ENCODE results near the gene AKAP10.
"Not testable (repeated sequence)": the region's sequence is repeated elsewhere in the genome, so short reads cannot be mapped to it uniquely, and the experiment has no call there.

Gene AKAP10

DNA sequence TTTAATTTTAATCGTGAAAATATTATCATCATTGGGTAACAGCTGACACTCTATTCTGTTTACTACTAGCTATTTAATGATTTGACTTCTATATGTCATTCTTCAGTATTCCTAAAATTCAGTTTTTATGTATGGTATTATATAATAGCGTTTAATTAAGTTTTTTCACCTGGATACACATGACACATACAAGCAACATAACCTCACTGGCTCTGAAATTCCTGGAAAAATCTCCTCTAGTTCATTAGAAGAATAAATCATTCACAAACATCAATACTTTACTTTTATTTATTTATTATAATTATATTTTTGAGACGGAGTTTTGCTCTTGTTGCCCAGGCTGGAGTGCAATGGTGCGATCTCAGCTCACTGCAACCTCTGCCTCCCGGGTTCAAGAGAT, 44.0 kb downstream of the AKAP10 start:
- DNase-seq (ENCODE audit: low spot score), result no peak

DNA sequence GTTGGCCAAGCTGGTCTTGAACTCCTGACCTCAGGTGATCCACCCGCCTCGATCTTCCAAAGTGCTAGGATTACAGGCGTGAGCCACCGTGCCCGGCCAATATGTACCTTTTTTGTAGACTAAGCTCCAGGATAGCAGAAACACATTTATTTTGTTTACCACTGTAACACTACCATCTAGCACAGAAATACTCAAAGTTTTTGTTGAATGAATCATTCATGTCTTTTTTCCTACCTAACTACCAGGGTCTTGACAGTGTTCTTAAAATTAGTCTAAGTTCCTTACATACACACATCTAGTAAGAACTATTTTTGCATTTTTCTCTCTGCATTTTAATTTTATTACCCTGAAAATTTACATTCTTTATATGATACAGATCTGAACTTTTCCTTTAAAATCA, 44.4 kb downstream of the AKAP10 start:
- no peak for DNase-seq (ENCODE audit: low spot score)

DNA sequence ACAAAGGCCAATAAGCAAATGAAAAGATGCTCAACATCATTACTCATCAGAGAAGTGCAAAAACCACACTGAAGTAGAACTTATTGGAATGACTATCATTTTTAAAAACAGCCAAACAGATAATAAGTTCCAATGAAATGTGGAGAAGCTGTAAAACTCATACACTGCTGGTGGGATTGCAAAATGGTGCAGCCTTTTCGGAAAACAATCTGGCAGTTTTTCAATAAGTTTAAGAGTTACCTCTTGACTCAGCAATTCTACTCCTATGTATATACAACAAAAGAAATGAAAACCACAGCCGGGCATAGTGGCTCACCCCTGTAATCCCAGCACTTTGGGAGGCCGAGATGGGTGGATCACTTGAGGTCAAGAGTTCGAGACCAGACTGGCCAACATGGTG, 49.3 kb downstream of the AKAP10 start:
- no peak for DNase-seq (ENCODE audit: low spot score)

DNA sequence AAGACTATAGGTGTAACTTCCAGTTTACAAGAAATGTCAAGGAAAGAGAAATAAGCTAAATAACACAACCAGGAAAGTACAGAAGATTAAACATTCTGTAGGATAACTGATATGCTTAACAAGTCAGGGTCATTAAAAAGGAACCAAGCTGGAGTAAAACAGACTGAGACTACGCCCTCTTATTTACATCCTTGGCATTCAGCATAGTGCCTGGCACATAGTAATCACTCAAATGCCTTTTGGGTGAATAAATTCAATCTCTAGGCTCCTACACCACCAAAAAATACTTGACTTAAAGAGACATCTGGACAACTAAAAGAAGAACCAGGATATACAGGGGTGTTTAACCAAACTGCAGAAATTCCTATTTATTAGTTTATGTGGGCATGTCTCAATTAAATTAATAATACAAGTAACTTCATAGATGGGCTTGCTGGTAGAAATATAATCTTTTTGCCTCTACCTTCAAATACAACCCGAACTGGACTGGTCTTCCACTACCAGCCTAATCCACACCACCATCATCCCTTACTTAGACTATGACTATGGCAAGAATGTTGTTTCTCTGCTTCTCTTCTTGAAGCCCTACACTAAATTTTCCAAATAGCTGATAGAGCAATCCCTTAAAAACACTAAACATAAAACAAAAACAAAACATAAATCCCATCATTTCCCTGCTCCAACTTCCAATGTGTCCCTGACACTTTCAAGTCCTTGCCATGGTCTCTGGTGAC, 62.2 kb downstream of the AKAP10 start:
- no peak for DNase-seq (ENCODE audit: low spot score)

DNA sequence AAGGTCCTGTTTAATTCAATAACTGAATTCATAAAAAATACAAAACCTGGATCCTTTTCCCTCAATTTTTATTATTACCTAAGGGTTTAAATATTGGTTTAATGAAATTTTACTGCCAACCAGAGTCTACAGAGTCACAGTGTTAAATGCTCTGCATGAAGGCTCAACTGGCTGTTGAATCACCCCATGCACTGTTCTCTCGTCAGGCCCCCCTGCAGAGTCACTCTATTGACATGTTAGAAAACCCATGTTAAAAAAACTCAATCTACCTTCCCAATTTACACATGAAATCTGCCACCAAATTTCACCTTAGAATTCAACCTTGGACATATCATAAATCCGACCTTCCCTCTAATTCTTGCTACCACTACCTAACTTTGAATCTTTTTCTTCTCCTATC, 66.6 kb downstream of the AKAP10 start:
- no peak for DNase-seq (ENCODE audit: low spot score)

DNA sequence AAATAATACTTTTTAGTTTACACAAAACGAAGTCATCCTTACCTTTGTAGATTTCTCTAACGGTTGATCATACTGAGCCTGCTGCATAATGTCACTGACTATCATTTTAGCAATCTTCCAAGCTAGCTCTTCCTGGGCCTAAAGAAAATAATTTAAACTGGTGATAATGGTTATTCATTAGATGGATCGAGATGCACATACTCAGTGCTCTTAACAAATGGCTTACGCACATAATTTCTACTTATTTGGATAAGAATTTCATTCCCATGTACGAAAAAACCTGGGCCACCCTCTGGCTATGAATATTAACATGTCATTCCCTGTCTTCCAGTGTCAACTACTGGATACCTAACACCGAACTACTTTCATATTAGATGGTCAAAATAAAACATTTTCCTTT, 68.5 kb downstream of the AKAP10 start:
- no peak for DNase-seq (ENCODE audit: low spot score)

DNA sequence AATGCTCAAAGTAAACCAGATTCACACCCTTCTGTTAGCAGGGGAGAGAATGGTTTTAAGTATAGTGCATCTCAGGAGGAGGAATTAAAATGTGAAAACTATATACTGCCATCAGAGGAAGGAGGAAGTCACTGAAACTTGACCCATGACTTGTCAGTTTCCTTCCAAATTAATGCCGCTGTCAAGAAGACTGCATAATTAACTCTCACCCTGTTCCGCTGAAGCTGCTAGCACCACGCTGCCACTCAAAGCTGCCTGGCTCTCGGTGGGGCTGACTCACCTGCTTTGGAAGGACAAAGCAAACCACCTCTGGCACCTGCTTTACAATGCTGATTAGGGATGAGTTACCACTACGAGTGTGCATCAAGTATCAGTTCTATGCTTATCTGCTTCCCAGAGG, 72.1 kb downstream of the AKAP10 start:
- DNase-seq (ENCODE audit: low spot score), result no peak

DNA sequence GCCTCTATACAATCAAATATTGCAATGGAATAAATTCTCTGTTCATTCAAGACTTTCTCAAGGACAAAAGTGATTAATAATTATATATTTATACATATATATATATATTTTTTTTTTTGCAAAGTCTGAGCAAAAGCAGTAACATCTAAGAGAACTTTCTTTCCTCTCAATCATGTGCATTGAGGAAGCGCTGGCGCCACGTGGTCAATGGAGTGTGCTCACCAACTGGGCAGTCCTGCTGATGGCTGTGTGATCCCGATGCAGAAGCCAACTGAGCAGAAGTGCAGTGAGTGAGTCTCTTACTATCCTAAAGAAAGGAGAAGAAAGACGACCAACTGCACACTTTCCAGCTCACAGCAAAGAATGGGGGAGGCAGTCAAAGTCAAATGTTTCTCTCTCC, 72.7 kb downstream of the AKAP10 start:
- DNase-seq (ENCODE audit: low spot score), result no peak

DNA sequence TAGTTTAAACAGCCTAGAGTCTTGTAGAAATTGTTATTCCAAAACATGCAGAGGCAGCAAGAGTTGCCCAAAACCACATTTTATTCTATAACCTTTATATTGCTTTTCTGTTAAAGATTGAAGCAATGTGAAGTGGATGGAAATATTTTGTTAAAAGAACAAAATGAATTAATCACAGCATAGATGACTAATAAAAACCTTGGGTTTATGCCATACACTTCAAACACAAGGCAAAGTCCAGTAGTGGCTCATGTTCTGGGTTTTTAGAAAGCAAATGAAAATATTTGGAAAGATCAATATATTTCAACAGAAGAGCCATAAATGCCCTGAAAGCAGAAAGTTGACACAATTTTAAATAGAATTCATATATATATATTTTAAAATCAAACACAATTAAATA, 73.2 kb downstream of the AKAP10 start:
- DNase-seq (ENCODE audit: low spot score), result no peak

DNA sequence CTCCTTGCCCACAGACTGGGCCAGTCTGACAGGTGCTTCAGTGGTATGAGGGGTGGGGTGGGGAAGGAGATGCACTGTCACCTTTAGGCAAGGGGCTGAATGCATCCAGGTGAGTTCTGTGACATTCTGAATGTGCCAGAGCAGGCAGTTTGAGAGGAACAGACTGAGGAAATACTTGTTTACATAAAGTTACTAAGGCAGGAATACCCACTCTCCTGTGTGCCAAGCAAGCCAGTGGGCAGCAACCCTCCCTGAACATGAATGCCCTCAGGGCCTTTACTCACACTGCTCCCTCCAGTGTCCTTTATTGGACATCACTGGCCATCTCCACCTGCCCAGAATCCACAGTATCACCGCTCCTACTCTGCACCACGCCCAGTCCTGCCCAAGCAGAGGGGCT, 76.8 kb downstream of the AKAP10 start:
- DNase-seq (ENCODE audit: low spot score), result no peak

DNA sequence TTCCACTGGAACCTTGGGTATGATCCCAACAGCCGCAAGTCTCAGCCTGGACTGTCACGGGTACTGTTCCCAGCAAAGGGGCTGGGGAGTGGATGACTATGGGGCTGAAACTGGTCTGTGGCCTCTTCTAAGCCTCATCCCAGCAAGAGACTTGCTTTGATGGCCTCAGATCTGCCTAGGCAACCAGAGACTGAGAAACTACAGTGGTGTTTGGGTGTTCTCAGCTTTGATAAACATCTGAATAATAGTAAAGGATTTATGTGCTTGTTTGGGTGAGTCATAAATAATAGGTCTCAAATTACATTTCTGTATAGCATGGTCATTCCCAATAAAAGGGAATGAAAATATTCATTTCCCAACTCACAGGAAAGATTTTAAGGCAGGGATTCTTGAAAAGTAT, 79.7 kb downstream of the AKAP10 start:
- no peak for DNase-seq (ENCODE audit: low spot score)

DNA sequence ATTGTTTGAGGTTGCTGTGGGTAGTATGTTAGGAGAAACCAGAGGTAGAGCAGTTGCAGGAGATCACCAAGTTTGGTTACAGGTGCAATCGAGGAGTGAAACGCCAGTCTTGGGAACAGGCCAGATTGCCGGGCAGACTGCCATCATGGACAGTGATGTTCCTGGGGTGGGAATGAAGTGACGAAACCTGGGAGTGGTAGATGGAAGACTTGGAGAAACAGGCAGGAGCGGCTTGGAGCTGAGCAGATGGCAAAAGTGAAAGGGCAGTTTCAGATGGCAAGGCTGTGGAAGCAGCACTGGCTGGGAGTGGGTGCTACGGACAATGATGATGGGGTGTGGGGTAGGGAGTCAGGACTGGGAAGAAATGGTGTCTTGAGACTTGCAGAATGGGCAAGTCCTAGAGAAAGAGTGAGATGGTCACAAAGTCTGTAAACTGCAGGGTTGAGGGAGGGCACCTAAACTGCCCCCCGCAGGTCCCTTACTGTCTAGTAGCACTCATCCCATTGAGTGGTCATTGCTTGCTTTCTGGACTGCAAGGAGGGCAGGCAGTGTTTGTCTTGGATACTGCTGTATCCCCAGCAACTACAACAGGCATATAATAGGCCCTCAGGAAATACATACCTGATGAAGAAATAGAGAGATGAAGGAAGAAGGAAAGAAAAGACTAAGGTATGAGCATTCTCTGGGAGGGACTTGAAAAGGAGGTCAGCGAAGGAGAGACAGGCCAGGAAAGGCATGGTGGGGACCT, 80.4 kb downstream of the AKAP10 start:
- DNase-seq (ENCODE audit: low spot score), result no peak

DNA sequence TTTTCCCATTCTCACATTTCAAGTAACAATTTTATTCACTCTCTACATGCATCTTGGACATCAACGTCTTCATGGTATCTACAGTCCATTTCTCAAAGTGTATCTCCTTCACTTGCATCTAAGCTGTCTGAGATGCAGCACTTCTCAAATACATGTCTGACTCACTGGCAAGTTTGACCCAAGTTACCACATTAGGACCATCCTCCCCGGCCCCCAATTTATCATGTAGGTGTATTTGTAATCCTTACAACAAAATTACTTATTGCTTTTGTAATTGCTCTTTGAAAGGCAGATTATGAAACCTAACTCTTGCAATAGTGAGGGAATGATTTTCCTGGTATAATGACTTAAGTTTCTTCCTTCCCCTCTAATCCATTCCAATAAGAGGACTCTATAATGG, 80.9 kb downstream of the AKAP10 start:
- DNase-seq (ENCODE audit: low spot score), result no peak

DNA sequence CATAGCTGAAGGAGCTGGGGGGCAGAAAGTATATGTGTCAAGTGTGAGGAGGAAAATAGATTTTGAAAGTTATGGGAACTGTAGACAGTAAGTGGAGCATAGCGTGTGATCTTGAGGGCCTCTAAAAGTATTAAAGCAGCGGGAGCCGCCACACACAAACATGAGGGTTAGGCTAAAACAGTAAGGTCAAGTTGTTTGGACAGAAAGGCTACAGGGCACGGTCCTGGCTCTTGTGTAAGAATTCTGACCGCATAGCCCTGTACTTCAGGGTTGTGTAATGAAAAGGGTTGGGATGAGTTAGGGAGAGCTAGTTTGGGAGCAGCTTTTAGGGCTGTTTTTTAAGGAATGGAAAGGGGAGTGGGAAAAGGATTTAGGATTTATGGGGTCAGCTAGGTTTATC, 87.1 kb downstream of the AKAP10 start:
- not testable (repeated sequence) for DNase-seq (ENCODE audit: low spot score)

DNA sequence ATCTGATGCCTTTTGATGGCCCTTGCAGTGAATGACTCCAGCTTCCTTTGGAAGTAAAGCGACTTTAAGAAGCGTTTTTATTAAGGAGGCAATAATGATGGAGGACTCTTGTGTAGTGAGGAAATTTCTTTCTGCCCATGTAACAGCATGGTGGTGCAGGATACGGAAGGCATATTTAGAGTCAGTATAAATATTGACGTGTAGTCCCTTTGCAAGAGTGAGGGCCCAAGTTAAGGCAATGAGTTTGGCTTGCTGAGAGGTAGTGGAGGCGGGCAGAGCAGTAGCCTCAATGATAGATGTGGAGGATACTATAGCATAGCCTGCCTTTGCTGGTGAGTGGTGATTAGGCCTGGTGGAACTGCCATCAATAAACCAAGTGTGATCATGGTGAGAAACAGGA, 87.6 kb downstream of the AKAP10 start:
- DNase-seq (ENCODE audit: low spot score), result not testable (repeated sequence)

DNA sequence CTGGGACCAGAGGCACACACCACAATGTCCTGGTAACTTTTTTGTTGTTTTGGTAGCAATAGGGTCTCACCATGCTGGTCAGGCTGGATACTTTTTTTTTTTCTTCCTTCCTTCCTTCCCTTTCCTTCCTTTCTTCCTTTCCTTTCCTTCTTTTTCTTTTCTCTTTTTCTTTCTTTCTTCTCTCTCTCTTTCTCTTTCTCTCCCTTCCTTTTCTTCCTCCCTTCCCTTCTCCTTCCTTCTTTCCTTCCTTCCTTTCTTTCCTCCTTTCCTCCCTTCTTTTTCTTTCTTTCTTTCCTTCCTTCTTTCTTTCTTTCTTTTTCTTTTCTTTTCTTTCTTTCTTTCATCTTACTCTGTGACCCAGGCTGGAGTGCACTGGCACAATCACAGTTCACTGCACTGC, 91.5 kb downstream of the AKAP10 start:
- no peak for DNase-seq (ENCODE audit: low spot score)

DNA sequence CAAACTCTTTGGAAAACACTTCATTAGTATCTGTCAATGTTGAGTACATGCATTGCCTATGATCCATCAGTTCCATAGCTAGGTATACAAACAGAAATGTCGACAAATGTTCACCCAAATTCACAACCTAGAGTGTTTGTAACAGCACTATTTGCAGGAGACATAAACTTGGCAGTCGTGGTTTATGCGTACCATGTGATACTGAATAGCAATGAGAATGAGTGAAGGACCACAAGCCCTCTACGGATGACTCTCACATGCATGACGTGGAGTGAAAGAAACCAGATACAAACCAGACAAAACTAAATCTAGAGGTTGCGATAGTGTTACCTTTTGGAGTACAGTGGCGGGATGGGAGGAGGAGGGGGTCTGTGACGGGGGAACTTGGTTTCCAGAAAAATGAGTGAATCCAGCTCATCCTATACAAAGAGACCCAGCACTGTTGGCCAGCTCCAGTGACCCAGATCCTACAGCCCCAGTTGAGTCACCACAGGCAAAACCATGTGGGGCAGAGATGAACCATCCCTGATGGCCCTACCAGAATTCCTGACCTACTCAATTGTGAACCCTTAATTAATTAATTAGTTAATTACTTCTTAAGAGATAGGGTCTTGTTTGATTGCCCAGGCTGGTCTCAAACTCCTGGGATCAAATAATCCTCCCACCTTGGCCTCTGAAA, 94.0 kb downstream of the AKAP10 start:
- no peak for DNase-seq (ENCODE audit: low spot score)

DNA sequence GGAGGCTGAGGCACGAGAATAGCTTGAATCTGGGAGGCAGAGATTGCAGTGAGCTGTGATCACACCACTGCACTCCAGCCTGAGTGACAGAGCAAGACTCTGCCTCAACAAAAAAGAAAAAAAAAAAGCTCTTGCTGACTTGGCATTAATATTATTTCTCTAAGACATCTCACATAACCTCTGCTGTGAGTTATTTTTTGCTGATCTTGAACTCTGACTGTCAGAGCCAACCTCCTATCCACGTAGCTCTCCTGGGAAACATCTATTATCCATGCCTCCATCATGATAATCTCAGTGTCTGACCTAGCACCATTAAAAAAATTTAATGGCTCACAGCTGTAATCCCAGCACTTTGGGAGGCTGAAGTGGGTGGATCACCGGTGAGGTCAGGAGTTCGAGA, 97.2 kb downstream of the AKAP10 start:
- no peak for DNase-seq (ENCODE audit: low spot score)

DNA sequence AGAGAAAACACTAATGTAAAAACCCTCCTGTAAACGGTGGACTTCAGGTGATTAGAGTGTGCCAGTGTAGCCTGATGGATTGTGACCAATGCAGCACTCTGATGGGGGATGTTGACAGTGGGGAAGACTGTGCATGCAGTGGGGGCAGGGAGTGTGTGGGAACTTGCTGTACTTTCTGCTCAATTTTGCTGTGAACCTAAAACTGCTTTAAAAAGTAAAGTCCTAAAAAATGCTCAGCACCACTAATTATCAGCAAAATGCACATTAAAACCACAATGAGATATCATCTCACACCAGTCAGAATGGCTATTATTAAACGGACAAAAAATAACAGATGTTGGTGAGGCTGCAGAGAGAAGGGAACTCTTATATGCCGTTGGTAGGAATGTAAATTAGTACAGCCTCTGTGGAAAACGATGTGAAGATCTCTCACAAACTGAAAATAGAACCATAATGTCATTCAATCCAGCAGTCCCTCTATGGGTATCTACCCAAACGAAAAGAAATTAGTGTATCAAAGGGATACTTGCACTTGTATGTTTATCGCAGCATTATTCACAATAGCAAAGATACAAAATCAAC, 100.2 kb downstream of the AKAP10 start:
- no peak for DNase-seq (ENCODE audit: low spot score)

DNA sequence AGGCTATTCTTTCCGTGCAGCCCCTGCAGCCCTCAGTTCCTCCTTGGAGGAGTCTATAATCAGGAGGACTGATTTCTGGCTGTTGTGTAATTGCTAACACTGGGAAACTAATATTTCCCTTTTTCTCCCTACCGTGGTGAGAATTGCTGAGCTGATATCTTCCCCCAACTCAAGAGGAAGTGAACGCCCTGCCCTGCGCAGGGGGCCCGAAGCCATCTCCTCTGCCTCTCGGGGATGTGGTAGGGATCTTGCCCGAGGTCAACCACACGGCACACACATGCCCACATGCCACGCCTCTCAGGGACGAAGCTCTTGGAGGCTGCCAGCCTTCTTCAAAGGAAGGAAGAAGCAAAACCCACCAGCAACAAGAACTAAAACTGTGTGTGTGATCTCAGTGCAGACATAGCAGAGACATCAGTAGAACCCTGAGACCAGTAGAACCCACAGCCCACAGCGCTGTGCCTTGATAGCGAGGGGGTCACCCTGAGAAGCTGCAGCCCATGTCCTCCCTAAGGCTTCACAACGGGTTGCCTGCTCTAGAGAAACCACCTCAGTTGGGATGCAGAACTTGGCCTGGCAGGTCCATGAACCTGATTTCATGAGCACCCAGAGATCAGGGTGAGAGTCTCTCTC, 101.0 kb downstream of the AKAP10 start:
- peak; percentile 69 for DNase-seq (ENCODE audit: low spot score)

DNA sequence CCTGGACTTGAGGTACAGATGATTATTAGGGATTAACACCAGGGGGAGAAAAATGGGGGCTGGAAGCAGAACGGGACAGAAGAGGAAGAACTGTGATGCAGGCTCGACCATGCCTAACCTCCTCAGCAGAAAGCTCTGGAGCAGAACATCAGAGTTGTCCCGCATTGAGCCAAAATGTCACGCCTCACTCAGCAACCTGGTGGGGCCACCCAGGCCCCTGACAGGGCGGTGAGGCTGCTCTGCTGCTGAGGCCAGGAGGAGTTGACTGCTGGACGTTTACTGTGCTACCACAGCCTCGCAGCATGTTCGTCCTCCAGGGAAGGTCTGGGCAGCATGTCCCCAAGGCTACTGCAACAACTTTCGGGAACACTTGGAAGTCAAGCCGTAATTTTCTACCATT, 103.4 kb downstream of the AKAP10 start:
- DNase-seq (ENCODE audit: low spot score), result no peak

DNA sequence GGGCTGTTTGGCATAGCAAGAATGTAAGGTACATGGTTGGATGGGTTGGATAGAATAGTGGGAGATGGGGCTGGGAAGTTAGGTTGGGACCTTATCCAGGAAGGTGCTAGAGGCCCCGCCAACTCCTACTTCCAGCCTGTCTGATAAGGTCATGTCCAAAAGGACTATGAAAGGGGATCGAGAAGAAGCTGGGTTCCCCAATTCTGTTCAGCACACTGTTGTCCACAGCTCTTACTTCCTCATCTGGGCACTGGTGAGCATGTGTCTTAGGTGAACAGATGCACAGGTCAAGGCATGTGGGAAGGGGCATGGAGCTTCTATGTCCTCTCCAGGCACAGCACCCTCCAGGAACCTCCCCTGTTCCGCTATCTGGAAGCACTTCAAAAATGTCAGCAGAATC, 104.3 kb downstream of the AKAP10 start:
- DNase-seq (ENCODE audit: low spot score), result no peak

DNA sequence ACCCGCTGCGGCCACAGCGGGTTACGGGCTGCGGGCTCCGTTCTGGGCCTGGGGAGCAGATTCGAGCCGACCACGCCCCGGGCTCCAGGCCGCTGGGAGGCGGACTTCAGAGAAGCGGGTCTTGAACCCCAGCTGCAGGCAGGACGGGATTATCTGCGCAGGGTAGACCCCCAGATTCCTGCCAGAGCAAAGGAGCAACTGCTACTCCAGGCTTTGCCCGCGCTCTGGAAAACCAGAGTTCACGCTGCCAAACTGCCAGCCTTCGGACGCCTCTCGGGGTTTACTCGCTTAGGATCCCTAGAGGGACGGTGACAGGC, 109.6 kb downstream of the AKAP10 start:
- DNase-seq (ENCODE audit: low spot score), result no peak

Data from CD4-positive, alpha-beta T cell treated with Interleukin-6 at 100 ng/mL for 8 hours (primary cell).